Chondrocyte (in vitro differentiated cells): ENCODE results near the gene ACOXL. TPM values are rescaled to one million over a fixed set of nuclear protein-coding genes. Genes with fewer than 3 reads are reported as not detected.

Experiments
- DNase-seq: peaks from one replicate; pipeline ENCODE4 v3.0.0; 2021; ENCODE audit warnings: mixed read lengths, low spot score
- H3K27ac Mint-ChIP-seq: one replicate; pipeline ENCODE4 v1.8.0; 2021; ENCODE audit warnings: mild to moderate bottlenecking, moderate library complexity, mixed read lengths; ENCODE audit not compliant: unreplicated experiment
- H3K27me3 Mint-ChIP-seq: 2 replicates; pipeline ENCODE4 v1.8.0; 2021; ENCODE audit warnings: low read depth, mixed read lengths
- H3K36me3 Mint-ChIP-seq: 2 replicates; pipeline ENCODE4 v1.8.0; 2021; ENCODE audit warnings: low read depth, mixed read lengths
- H3K4me1 Mint-ChIP-seq: 2 replicates; pipeline ENCODE4 v1.8.0; 2021; ENCODE audit warnings: low read depth, mild to moderate bottlenecking, mixed read lengths
- H3K4me3 Mint-ChIP-seq: one replicate; pipeline ENCODE4 v1.8.0; 2021; ENCODE audit warnings: mild to moderate bottlenecking, moderate library complexity, mixed read lengths; ENCODE audit not compliant: unreplicated experiment
- H3K9me3 Mint-ChIP-seq: 2 replicates; pipeline ENCODE4 v1.8.0; 2021; ENCODE audit warnings: low read depth, mixed read lengths
- total RNA-seq: library from RNA; stranded (reverse); gene quantifications from 3 replicates; pipeline ENCODE4 v1.2.1, GENCODE V29; 2021
- TF ChIP-seq, protein P1 (sequence below): fragments of 200-600 bp; sonication (generic); IDR thresholded peaks from 2 replicates; pipeline ENCODE4 v1.5.0; 2021; ENCODE audit warnings: antibody characterized with exemption, mild to moderate bottlenecking, moderate library complexity

The ACOXL gene
- total RNA-seq, 1 donor from 2014 or later: not detected

GRCh38 chr2:111162718-111163331, 430.5 kb downstream of the ACOXL start:
- Mint-ChIP-seq H3K4me3 (no peak overlapping the region), H3K27ac (peak overlapping the region; percentile 17), H3K27me3 (no peaks in the 10 kb centered on the region), H3K9me3 (no peaks in the 10 kb centered on the region), H3K36me3 (peaks cover 16% of the 10 kb centered on the region), H3K4me1 (peaks cover 50% of the 10 kb centered on the region)
- no peak for DNase-seq
- TF ChIP-seq, protein P1, sequence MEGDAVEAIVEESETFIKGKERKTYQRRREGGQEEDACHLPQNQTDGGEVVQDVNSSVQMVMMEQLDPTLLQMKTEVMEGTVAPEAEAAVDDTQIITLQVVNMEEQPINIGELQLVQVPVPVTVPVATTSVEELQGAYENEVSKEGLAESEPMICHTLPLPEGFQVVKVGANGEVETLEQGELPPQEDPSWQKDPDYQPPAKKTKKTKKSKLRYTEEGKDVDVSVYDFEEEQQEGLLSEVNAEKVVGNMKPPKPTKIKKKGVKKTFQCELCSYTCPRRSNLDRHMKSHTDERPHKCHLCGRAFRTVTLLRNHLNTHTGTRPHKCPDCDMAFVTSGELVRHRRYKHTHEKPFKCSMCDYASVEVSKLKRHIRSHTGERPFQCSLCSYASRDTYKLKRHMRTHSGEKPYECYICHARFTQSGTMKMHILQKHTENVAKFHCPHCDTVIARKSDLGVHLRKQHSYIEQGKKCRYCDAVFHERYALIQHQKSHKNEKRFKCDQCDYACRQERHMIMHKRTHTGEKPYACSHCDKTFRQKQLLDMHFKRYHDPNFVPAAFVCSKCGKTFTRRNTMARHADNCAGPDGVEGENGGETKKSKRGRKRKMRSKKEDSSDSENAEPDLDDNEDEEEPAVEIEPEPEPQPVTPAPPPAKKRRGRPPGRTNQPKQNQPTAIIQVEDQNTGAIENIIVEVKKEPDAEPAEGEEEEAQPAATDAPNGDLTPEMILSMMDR: no peak

DNA sequence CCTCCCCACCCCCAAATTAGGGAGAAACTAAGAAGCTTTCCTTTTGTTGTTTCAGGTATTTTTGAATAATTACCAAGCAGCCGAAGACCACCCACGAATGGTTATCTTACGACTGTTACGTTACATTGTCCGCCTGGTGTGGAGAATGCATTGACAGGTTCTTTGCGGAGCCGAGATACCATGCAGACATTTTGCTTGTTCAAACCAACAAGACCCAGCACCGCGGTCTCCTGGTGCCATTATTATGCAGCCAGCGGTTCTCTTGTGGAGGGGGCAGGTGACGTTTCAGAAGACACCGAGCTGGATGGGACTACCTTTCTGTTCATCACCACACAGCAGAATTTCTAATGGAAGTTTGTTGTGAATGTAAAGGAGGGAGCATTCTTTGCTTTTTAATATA, 431.7 kb downstream of the ACOXL start:
- H3K4me1 Mint-ChIP-seq: peaks cover 63% of the 10 kb centered on the region

DNA sequence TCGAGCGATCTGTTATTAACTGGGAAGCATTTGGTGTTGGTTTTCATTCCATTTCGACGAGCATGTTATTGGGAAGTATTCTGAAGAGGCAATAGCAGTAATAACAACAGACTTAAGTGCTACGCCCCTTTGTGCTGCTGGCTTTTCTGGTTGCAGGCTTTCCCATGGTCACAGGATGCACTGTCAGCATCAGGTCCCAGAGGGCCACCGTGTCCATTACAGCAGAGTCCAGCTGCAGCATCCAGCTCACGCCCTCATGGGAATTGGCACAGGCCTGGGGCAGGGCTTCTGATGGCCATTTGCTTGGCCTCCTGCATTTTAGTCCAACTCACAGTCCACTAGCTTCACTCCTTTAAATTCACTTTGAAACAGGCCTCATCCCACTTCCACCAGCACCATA, 432.7 kb downstream of the ACOXL start:
- DNase-seq: no peak
- H3K27me3 Mint-ChIP-seq: no peaks in the 10 kb centered on the region
- no peak overlapping the region for H3K4me3 Mint-ChIP-seq
- H3K27ac Mint-ChIP-seq: no peak overlapping the region
- H3K9me3 Mint-ChIP-seq: no peaks in the 10 kb centered on the region
- H3K4me1 Mint-ChIP-seq: peaks cover 56% of the 10 kb centered on the region
- TF ChIP-seq, protein P1: no peak
- H3K36me3 Mint-ChIP-seq: peaks cover 12% of the 10 kb centered on the region

More for the DNA sequence above, 431.7 kb downstream of the ACOXL start:
- Mint-ChIP-seq H3K27ac (no peak overlapping the region), H3K4me3 (no peak overlapping the region), H3K9me3 (no peaks in the 10 kb centered on the region), H3K36me3 (peaks cover 14% of the 10 kb centered on the region), H3K27me3 (no peaks in the 10 kb centered on the region)
- TF ChIP-seq, protein P1: no peak
- no peak for DNase-seq

- Mint-ChIP-seq H3K27me3 (no peaks in the 10 kb centered on the region), H3K36me3 (peaks cover 10% of the 10 kb centered on the region), H3K9me3 (no peaks in the 10 kb centered on the region), H3K4me1 (peaks cover 46% of the 10 kb centered on the region), H3K27ac (no peak overlapping the region), H3K4me3 (no peak overlapping the region)
- no peak for DNase-seq
- TF ChIP-seq, protein P1: no peak
Observed at GRCh38 chr2:111166115-111166514, 433.7 kb downstream of the ACOXL start.

DNA sequence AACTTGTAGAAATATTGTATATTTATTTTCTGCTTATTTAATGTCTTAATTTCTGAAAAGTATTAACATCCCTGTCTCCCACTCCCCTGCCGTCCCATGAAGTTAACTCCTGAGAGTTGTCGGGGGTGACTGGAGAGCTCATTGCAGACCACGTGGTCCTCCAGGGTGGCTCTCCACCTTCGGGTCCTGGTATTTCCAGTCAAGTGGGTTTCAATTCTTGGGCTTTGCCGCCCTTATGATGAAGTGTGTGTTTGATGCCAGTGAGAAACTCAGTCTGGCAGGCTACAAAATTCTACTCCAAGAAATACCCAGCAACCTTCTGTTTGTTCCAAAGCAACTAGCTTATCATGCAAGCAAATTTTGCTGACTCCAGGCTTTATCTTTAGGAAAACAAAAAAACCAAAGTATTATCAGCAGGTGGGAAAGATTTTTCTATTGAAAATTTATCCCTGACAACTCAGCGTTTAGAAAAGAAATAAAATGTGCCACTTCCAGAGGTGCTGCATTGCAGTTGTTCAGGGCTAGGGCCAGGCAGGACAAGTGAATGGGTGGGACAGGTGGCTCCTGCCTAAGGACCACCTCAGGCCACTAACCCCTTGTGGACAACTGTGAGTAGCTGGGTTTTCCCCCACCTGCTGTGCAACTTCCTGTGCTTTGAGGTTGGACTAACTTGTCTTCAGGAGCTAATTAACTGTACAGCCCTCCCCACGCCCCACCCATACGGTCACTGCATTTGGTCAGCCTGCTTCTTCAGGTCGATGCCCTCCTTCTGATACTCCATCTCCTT, 434.9 kb downstream of the ACOXL start:
- Mint-ChIP-seq H3K4me1 (peaks cover 39% of the 10 kb centered on the region), H3K4me3 (no peak overlapping the region), H3K36me3 (peaks cover 10% of the 10 kb centered on the region), H3K27me3 (no peaks in the 10 kb centered on the region), H3K9me3 (no peaks in the 10 kb centered on the region), H3K27ac (no peak overlapping the region)
- no peak for DNase-seq
- TF ChIP-seq, protein P1: no peak
